GM18907 (cell line): ENCODE results near the gene PWWP2B.
"Not testable (repeated sequence)": the region's sequence is repeated elsewhere in the genome, so short reads cannot be mapped to it uniquely, and the experiment has no call there.

Source experiments
- ATAC-seq: cut with Tn5 transposase; IDR thresholded peaks from one replicate; pipeline ENCODE4 v1.9.1; 2021; ENCODE audit warnings: mild to moderate bottlenecking, moderate library complexity; ENCODE audit not compliant: unreplicated experiment

PWWP2B gene

GRCh38 chr10:132397036-132397541 is at the start of gene PWWP2B:
Gene PWWP2B, plus strand, starts transcription at chr10:132397200. Its CDS starts 27 bp downstream, at chr10:132397227.
- peak; percentile 43 for ATAC-seq

- ATAC-seq: no peak
Observed at GRCh38 chr10:132347211-132347930, 49.6 kb upstream of the PWWP2B start.

GRCh38 chr10:132347931-132348267 is 49.1 kb upstream of the PWWP2B start:
- ATAC-seq: no peak

GRCh38 chr10:132349766-132350165 is 47.2 kb upstream of the PWWP2B start:
- ATAC-seq: no peak

- ATAC-seq: no peak
Observed at GRCh38 chr10:132350391-132350790, 46.6 kb upstream of the PWWP2B start.

GRCh38 chr10:132350946-132351345 is 46.1 kb upstream of the PWWP2B start:
- no peak for ATAC-seq

- ATAC-seq: no peak
Observed at GRCh38 chr10:132351611-132352010, 45.4 kb upstream of the PWWP2B start.

- not testable (repeated sequence) for ATAC-seq
Observed at GRCh38 chr10:132352462-132353308, 44.3 kb upstream of the PWWP2B start.

- no peak for ATAC-seq
Observed at GRCh38 chr10:132353456-132354355, 43.3 kb upstream of the PWWP2B start.

- ATAC-seq: no peak
Observed at GRCh38 chr10:132354356-132355094, 42.5 kb upstream of the PWWP2B start.

GRCh38 chr10:132355297-132355696 is 41.7 kb upstream of the PWWP2B start:
- ATAC-seq: no peak

GRCh38 chr10:132355754-132356153 is 41.2 kb upstream of the PWWP2B start:
- ATAC-seq: no peak

GRCh38 chr10:132356621-132357195 is 40.3 kb upstream of the PWWP2B start:
- ATAC-seq: no peak

GRCh38 chr10:132357286-132358058 is 39.5 kb upstream of the PWWP2B start:
- ATAC-seq: no peak

- ATAC-seq: no peak
Observed at GRCh38 chr10:132359305-132360040, 37.5 kb upstream of the PWWP2B start.

- ATAC-seq: no peak
Observed at GRCh38 chr10:132360766-132361447, 36.1 kb upstream of the PWWP2B start.

- ATAC-seq: no peak
Observed at GRCh38 chr10:132361581-132362101, 35.4 kb upstream of the PWWP2B start.

- ATAC-seq: no peak
Observed at GRCh38 chr10:132362151-132362611, 34.8 kb upstream of the PWWP2B start.
